ENCODE results near the gene OLFML1.

The OLFML1 gene

DNA sequence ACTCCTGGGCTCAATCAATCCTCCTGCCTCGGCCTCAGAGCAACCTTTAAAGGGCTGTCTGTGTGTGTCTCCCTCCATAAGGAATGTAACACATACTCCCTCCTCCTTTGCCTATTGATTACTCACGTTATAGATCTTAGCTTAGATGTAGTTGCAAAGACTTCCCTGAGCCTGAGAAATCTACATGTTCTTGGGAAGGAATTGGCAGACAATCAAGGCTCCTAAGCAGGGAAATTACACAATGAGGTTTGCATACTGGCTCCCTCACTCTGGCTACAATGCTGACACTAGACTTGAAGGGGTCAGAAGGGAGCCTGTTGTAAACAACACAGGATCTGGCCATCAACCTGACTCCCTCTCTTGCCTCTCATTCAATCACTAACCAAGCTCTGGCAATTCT, 5.2 kb upstream of the OLFML1 start:
- no peak for DNase-seq (ENCODE audit: low read depth, low spot score)

DNA sequence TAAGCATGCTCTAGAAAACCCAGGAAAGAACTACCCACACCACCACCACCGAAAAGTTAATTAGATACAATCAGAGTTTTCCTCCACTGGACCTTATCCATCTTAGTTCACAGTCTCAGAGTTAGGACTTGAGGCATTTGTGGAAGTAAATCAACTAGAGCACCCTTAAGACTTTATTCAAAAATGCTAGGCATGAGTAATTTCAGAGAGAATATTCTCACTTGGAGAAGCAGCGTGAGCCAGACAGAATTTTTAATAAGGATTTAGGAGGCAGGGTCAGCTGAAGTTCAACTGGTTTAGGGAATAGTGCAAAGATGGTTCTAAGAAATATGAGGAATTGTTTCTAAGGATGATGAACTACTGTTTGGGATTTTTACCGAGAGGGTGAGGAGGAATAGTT, 1.2 kb upstream of the OLFML1 start:
- DNase-seq (ENCODE audit: low read depth, low spot score) = no peak

DNA sequence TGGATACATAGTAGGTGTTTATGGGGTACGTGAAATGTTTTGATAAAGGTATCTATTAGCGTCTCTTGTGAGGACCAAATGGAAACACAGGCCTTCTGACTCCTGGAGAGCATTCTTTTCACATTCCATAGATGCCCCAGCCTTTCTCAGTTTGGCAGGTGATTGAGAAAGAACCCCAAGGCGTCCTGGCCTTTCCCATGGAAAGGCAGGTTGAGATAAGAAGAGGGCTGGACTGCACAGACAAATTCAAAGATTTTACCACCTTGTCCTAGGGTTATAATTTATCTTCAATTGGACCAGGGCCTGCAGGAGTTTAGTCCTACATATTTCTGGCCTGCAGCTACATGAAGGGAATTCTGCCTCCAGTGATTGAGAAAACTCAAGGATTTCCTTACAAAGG, 661 bp upstream of the OLFML1 start:
- DNase-seq (ENCODE audit: low read depth, low spot score) = no peak

DNA sequence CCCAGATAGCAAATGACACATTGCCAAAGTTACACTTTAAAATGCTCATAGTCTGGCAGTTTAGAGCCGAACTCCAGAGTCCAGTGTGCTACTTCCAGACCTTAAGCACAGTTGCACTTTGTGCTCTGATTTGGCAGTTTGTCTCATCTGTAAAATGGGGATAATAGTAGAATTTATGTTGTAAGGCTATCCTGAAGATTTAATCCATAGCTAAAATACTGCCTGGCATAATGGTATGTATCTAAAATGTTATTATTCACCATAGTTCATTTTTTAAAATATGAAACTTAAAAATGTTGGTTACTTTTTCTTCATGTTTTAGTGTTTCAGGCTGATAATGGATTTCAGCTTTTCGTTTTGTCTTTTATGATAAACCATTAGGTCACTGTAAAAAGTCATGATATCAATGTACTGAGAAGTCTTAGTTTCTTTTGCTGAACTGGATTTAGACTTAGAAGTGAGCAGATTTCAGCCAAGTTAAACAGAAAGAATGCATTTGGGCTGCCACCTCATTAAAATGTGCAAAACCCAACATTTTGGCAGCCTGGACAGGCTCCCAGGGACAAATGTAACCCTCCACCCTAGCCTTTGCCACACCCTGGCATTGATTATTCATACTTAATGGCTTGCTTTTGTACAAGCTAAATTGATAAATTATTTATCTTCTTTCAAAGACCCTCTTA, 933 bp downstream of the OLFML1 start:
- no peak for DNase-seq (ENCODE audit: low read depth, low spot score)

DNA sequence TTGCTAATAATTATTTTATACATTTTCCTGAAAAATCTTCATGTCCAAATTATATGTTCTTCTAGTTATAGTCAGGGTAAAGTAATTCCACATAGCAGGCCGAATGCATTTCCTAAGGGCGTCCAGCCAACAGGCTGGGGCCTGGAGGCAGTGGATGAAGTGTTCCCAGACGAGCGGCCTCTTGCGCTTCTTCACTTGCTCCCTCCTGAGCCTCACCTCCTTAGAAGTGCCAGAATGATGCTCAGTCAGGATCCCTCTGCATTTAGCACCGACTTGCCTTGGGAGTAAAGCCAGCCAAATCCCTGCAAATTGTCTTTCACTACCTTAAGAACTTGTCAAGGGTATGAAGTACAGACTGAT, 1.5 kb downstream of the OLFML1 start:
- no peak for DNase-seq (ENCODE audit: low read depth, low spot score)

DNA sequence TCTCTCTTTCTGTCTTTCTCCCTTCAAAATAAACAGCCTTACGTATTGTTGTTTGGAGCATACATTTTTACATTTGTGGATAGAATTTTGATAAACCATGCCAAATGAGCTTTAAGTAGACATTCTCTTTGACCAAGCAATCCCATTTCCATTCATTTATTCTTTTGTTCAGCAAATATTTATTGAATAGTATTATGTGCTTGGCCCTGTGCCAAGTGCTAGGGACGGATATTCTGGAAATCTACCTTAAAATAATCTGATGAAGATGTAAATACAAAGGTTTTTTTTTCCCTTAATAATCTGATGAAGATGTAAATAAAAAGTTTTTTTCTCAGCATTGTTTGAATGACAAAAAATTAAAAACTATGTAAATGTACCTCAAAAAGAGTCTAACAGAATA, 2.1 kb downstream of the OLFML1 start:
- DNase-seq (ENCODE audit: low read depth, low spot score) = no peak

DNA sequence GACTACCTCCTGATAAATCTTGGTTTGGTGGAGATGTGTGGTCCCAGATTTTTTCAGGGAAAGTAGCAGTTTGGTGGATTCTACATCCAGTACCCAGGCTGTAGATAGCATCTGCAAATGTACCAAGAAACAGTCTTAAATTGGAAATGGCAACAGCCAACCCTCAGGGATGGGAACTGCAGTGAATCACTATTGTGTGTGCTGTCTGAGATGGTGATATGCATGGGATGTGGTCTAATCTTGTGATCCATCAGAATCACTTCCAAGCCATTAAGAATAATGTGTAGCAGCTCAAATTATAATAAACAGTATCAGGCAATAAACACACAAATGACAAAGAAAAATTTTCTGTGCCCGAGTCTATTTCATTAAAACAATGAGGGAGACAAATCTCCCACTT, 3.4 kb downstream of the OLFML1 start:
- DNase-seq (ENCODE audit: low read depth, low spot score) = no peak

DNA sequence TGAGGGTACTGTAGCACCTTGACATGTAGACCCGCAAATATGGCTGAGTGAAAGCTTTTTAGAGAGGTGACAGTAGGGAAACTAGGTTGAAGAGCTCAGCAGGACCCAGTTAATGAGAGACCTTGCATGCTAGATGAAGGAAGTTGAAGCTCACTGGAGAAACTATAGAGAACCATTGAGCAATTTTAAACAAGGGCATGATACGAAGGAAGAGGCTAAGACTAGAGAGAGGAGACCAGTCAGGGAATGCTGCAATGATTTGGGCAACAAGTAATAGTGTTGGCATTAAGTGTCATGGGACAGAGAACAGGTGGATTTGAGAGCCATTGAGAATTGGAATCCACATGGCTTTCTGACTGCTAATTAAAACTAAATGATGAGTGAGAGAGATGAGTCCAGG, 4.1 kb downstream of the OLFML1 start:
- DNase-seq (ENCODE audit: low read depth, low spot score) = no peak

DNA sequence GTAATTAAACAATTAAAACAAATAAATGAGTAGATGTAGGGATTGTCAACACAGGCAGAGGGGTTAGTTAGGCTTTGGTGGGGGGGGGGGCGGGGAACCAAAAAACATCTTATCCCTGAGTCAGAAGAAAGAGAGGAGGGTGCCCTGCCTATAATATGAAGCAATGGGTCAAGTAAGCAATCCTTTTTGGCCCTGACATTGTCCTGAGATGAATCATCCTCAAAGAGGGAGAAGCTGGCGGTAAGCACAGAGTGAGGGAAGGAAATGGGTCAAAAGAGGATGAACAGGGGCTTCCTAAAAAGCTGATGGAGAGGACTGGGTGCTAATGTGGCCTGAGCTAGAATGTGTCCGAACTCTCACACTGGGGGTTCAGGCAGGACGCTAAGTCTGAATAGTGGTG, 4.7 kb downstream of the OLFML1 start:
- DNase-seq (ENCODE audit: low read depth, low spot score) = no peak

DNA sequence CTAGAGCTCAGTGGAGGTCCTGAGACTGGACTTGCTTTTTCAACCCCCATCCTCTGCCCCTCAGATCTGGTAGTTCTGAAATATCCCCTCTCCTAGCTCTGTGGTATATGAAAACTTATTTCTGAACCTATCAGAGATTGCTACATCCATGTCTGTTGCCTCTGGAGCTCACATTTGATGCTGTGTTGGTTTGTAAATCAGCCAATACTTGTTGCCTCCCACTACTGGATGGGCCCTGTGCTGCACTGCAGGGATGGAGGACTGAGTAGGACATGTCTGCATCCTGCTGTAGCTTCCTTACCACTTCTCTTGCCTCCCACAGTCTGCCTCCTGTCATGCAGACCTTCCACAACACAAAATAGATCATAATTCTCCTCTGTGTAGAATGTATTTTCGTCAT, 5.2 kb downstream of the OLFML1 start:
- DNase-seq (ENCODE audit: low read depth, low spot score) = no peak

DNA sequence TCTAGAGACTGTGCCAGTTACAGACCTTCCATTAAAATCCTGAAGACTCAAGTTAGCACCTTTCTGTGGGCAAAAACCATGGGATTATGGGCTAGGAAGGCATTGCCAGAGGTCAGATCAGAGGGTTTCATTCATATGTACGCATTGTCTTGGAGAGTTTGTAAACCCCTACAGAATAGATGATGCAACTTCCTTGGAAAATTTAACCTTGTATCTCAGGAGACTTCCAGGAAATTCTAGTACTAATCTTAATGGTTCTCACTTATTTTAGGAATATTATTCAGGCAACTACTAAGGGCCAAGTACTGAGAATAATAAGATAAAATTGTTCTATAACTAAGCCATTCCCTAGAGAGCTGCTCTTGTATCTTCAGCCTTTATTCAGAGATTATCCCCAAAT, 6.9 kb downstream of the OLFML1 start:
- DNase-seq (ENCODE audit: low read depth, low spot score) = no peak

DNA sequence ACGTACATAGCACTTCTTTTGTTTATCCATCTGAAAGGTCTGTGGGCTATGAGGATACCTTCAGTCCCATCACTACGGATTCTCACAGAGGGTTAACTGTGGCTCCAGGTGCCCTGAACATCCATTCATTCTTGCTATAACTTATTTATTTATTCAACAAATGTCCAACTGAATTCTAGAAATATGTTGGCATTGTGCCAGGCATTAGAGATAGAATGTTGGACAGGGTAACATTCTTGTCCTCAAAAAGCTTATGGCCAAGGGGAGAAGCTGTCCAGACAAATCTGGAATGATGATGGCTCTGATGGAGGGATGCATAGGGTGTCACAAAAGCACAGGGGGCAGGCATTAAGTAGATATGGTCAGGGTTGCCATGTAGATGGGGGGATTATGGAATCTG, 8.4 kb downstream of the OLFML1 start:
- DNase-seq (ENCODE audit: low read depth, low spot score) = no peak

DNA sequence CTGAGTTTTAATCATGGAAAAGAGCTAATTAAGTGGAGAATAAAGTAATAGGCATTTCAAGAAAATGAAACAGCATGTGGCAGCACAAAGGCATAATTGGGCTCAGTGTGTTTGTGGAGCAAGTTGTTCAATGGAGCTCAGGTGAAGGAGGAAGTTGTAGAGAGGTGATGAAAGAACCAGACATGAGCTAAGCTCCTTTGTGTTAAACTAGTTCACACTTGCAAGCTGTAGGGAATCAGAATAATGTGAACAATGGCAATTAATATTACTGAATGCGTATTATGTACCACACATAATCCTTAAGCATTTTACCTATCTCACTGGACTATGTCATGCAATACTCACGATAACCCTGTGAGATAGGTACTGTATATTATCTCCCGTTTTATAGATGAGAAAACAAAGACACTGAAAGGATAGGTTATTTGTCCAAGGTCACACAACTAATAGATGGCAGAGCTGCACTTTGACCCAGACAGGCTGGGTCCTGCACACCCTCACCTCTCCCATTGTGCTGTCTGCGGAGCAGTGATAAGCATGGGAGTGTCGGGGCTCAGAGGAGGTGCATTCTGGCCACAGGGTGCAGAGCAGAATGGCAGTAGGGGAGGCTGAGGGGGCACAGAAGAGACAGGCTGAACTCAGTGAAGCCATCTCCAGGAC, 8.9 kb downstream of the OLFML1 start:
- DNase-seq (ENCODE audit: low read depth, low spot score) = no peak

DNA sequence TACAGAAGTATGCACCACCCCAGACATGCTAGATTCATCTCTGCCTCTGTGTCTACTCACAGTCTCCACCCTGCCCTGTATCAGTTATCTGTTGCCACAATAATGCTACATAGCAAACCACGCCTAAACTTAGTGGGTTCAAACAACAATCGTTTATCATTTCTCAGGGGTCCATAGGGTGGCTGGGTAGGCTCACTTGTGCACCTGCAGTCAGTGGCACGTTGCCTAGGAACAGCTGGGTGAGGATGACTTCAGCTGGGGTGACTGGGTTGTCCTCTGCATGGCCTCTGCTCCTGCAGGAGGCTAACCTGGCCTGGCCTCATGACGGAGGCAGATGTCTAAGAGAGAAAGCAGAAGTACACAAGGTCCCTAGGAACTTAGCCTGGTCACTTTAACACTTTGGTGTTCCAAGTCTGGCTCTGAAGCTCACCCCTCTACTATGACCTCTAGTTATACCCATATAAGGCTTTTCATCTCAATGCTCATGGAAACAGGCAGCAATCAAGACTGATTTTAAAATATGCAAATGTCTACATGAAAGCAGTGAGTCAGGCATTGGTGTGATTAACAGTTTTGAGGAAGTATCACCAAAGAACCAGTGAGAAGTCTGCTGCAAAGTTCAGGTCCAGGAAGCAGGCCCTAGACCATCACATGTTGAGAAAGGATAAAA, 10.7 kb downstream of the OLFML1 start:
- no peak for DNase-seq (ENCODE audit: low read depth, low spot score)

DNA sequence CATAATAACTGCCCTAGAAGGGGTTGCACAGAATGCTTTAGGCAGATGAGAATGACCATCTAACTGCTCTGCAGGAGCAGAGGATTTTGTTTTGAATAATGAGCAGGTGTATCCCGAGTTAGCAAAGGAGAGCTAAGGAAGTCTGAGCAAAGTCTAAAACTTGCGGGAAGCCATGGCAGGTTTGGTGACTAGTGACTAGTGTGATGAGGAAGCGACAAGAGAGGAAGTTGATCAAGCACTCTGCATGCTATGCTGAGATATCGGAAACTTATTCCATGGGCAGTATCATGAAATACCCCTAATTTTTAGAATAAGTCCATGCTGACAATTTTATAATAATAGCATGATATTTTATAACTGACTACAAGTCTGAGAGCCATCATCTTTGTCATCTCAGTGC, 12.9 kb downstream of the OLFML1 start:
- DNase-seq (ENCODE audit: low read depth, low spot score) = no peak

DNA sequence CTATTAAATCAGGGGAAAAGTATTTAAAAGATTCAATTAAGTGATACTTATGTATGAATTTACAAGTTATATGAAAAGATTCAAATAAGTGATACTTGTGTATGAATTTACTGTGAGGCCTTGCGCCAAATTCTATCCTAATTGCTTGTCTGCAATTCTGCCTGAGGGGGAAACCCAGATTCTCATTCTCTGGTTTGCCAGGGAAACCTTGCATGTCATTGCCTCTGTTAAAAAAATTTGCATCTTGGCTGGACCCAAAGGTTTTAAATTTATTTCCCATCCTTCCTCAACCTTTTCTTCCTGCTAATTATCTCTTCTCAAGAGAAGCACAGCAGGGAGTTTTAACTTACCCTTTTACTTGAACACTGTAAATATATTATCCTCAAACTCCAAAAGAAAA, 13.8 kb downstream of the OLFML1 start:
- DNase-seq (ENCODE audit: low read depth, low spot score) = no peak

DNA sequence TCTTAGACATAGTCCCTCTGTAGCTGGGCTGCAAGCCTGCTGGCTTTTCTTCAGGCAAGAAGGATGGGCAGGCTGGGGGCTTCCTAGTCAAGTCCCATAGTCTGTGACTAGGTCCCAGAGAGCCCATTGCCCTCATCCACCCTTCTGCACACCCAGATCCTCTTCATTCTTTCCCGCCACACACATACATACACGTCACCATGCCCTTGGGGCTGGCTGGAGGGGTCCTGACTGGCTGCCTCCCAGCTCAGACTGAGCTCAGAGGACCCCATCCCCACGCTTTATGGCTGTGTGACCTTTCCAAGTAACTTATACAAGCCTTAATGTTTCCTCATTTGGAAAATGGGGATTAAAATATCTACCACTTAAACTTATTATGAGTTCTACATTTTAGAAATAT, 14.9 kb downstream of the OLFML1 start:
- no peak for DNase-seq (ENCODE audit: low read depth, low spot score)

DNA sequence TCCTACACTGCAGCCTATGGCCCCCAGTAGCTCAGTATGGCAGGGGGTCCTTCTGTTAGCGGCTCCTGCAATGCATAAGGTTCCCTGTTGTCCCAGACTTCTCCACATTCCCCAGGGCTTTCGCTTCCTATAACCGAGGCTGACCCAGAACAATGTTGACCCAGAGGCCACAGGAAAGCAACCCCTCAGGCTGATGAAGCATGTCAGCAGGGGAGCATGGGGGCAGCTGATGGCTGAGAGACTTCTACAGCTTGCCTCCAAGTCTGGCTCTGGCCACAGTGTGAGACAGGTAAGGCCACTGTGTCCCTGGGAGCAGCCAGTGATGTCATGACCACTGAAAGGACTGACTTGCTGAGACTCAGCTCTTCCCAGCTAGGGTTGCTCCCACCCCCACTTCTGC, 15.9 kb downstream of the OLFML1 start:
- no peak for DNase-seq (ENCODE audit: low read depth, low spot score)

DNA sequence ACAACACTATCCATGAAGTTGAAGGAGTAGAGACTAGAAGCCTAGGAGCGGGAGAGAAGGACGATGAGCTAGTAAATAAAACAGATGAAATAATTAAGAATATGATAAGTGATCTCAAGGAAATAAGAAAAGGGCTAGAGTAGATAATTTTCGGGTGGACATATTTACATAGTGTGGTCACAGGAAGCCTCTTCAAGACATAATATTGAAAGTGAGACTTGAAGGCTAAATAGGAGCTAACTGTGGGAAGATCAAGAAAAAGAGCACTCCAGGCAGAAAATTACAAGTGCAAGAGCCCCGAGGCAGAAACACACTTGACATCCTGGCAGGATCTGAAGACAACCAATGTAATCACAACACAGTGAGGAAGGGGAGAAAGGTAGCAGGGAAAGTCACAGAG, 16.6 kb downstream of the OLFML1 start:
- DNase-seq (ENCODE audit: low read depth, low spot score) = no peak

DNA sequence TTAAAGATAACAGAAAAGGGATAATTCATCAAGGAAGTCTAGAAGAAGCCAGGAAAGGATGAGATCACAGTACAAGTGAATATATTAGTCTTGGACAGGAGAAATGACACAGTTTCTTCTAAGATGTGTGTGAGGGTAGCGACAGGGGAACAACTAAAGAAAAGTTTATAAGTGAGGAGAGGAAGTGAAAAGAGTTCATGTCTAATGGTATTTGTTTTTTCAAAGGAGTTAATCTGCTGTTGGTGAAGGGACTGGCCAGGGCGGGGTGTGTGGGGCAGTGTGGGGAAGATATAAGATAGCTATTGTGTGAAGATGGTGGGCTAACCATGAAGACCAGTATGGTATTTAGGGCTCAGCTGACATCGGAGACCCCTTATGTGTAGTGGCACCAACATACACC, 20.9 kb downstream of the OLFML1 start:
- DNase-seq (ENCODE audit: low read depth, low spot score) = no peak

DNA sequence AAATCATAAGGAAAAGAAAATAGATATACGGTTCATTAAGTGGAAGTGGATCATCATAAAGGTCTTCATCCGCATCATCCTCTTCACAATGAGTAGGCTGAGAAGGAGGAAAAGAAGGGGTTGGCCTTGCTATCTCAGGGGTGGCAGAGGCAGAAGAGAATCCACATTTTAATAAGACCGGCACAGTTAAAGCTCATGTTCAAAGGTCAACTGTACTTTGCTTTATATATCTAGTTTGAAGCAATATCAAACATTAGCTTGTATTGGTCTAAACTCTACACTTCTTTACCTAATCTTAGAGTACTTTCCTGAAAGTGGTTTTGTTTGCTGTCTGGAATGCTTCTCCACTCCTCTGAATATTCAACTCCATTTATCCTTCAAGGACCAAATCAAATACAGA, 22.8 kb downstream of the OLFML1 start:
- no peak for DNase-seq (ENCODE audit: low read depth, low spot score)

DNA sequence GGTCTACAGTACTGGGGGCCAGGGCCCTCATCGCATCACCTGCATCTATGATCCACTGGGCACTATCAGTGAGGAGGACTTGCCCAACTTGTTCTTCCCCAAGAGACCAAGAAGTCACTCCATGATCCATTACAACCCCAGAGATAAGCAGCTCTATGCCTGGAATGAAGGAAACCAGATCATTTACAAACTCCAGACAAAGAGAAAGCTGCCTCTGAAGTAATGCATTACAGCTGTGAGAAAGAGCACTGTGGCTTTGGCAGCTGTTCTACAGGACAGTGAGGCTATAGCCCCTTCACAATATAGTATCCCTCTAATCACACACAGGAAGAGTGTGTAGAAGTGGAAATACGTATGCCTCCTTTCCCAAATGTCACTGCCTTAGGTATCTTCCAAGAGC, 24.7 kb downstream of the OLFML1 start:
- no peak for DNase-seq (ENCODE audit: low read depth, low spot score)

DNA sequence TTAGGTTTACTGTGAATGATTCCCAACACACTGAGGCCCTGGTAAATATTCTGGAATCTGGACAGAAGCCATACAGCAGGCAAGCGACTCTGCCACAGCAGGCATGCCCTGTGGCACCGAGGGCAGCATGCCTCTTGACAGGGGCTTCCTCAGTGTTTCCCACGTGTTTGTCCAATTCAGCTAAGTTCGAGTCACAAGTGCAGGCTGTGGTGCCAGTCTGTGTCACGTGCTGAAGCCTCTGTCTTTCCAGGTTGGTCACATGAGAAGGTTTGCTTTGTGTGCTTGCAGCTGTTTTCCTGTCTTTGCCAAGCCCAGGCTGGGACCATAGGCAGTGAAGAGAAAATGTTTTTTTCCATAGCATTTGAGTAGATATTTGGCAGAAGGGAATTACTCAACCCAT, 26.1 kb downstream of the OLFML1 start:
- DNase-seq (ENCODE audit: low read depth, low spot score) = no peak

Data from smooth muscle cell of the brain vasculature (primary cell).